C4-2B (cell line): Measurements from ENCODE around the gene MS4A15.

Experiments used
- CTCF ChIP-seq: fragments of 450-650 bp; conservative IDR thresholded peaks from 2 replicates; pipeline ENCODE4 v1.5.1; 2017; ENCODE audit warnings: mild to moderate bottlenecking
- ZFX ChIP-seq: fragments of 450-650 bp; IDR thresholded peaks from 2 replicates; pipeline ENCODE4 v1.6.1; 2017

GRCh38 chr11:60763692-60764369, 7.2 kb downstream of the MS4A15 start:
- TF ChIP-seq CTCF (no peak), ZFX (no peak)
